ENCODE results near the gene CSPG5.

The CSPG5 gene

GRCh38 chr3:47536221-47536891 lies 42.3 kb downstream of the CSPG5 start:
- DNase-seq = no peak

- no peak for DNase-seq
Observed at GRCh38 chr3:47533996-47534454, 44.6 kb downstream of the CSPG5 start.

DNA sequence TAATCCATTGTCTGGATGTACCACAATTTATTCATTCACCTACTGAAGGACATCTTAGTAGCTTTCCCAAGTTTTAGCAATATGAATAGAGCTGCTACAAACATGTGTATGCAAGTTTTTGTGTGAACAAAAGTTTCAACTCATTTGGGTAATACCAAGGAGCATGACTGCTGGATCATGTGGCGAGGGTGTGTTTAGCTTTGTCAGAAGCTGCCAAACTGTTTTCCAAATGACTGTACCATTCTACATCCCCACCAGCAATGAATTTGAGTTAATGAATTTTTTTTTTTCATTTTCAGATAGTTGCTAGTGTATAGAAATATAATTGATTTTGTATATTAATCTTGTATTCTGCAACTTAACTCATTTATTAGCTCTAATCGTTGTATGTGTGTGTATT lies 45.2 kb downstream of the CSPG5 start:
- DNase-seq = no peak

DNA sequence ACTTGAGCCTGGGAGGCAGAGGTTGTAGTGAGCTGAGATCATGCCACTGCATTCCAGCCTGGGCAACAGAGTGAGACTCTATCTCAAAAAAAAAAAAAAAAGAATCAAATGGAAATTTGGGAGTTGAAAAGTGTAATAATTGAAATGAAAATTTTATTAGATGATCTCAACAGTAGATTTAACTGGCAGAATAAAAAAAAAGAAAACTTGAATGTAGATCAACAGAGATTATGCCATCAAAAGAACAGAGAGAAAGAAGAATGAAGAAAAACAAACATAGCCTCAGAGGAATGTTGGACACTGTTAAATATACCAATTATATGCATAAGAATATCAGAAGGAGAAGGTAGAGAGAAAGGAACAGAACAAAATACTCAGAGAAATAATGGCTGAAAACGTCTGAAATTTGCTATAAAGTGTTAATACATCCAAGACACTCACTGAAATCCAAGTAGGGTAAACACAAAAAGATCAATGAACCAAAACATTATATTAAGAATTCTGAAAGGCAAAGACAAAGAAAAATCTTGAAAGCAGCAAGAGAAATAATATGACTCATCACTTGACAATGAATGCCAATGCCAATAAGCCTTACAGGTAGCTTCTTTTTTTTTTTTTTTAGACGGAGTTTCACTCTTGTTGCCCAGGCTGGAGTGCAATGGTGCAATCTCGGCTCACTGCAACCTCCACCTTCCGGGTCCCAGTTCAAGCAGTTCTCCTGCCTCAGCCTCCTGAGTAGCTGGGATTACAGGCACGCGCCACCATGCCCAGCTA lies 50.5 kb downstream of the CSPG5 start:
- DNase-seq = no peak

- no peak for DNase-seq
Observed at GRCh38 chr3:47525617-47526016, 53.0 kb downstream of the CSPG5 start.

DNA sequence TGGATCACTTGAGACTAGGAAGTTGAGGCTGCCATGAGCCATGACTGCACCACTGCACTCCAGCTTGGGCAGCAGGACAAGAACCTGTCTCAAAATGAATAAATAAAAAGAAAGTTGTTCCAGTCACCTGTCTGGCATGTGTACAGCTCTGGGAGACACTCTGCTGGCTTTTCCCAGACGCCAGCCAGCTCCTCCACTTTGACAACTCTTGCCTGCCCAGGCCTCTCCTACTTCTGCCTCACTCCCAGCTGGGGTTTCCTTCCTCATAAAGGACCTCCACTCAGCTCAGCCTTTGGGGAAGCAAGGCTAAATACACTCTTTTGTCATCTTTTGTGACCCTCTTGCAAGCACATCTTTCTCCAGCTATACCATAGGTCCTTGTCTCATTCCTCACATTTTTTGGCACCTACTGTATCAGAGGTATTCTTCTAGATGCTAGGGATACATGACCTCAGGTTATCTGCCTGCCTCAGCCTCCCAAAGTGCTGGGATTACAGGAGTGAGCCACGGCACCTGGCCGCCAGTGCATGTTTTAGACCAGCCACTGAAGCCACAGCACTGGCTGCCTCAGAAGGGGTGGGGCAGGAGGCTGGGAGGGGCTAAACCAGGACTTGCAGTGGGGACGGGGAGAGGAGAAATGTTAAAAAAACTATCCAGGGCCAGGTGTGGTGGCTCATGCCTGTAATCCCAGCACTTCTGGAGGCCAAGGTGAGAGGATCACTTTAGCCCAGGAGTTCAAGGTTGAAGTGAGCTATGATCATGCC lies 55.2 kb downstream of the CSPG5 start:
- DNase-seq = no peak

- DNase-seq = peak; percentile 31 to 54 (median 37)
Observed at GRCh38 chr3:47522082-47522987, 56.3 kb downstream of the CSPG5 start.

GRCh38 chr3:47520756-47521155 lies 57.9 kb downstream of the CSPG5 start:
- no peak for DNase-seq

DNA sequence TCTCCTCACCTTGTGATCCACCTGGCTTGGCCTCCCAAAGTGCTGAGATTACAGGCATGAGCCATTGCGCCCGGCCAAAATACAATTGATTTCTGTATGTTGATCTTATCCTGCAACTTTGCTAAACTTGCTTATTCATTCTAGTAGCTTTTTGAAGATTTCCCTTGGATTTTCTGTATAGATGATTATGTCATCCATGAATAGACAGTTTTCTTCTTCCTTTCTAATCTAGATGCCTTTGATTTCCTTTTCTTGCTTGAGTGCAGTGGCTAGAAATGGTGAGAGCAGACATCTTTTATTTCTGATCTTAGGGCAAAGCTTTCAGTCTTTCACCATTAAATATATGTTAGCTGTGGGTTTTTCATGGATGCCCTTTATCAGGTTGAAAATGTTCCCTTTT lies 60.7 kb downstream of the CSPG5 start:
- no peak for DNase-seq

- no peak for DNase-seq
Observed at GRCh38 chr3:47515864-47516319, 62.8 kb downstream of the CSPG5 start.

- DNase-seq = no peak
Observed at GRCh38 chr3:47515100-47515499, 63.6 kb downstream of the CSPG5 start.

DNA sequence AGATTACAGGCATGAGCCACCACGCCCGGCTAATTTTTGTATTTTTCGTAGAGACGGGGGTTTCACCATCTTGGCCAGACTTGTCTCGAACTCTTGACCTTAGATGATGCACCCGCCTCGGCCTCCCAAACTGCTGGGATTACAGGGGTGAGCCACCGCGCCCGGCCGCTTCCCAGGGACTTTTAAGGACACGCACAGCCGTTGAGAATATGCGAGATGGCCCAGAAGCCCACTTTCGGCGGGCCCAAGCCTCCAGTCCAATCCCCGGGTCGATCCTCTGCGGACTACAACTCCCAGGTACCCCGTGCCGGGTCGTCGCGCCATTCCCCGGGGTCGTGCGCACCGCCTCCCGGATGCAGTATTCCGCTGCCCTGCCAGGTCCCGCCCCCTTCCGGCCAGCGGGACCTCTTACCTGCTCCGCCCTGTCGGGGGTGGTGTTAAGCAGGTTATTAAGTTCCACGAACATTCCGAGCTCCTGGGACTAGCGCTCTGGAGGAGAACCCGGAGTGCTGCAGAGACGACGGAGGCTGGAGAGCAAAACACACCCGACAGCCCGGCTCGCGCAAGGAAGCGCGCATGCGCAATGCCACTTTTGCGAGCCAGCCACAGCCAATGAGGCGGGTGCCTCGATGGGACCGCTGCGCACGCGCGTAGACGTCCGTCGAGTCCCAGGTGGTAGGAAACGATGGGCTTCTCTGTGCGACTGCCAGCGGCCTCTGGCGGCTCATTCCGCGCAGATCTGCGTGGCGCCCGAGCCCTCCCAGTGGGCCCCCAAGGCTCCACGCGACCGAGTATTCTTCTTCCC lies 65.3 kb downstream of the CSPG5 start, which contains the start of gene ELP6:
ELP6 (minus strand) TSS at position 588 of the 805 bp plus-strand sequence; CDS start at position 466, 122 bp downstream.
- DNase-seq = peak; percentile 96 to 98 (median 97)

DNA sequence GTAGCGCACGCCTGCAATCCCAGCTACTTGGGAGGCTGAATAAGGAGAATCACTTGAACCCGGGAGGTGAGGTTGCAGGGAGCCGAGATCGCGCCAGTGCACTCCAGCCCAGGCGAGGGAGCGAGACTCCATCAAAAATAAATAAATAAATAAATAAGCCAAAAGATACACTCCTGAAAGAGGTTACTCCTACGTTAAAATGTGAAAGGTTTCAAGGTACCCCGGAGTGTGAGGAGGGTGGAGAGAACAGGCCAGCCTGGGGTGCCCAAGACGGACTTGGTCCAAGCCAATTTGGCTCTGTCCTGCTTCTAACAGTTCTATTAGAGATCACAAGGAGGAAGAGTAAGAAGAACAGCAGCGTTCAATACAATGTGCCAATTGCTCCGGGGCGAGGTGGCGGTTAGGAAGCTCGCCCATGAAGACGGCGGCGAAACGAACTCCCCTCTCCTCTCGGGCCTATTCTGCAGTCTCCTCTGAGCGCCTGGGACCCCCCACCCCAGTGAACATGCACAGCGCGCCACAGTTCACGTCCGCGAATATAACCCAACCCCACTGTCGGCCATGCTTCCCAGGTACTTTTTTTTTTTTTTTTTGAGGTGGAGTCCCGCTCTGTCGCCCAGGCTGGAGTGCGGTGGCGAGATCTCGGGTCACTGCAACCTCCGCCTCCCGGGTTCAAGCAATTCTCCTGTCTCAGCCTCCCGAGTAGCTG lies 66.1 kb downstream of the CSPG5 start:
- DNase-seq = no peak

Data from activated CD4-positive, CD25-positive, alpha-beta regulatory T cell (primary cell).